Endodermal cell (in vitro differentiated cells): ENCODE results near the gene PREX1. TPM values are rescaled to one million over a fixed set of nuclear protein-coding genes. Genes with fewer than 3 reads are reported as not detected.

ENCODE experiments used
- DNase-seq: peaks from one replicate; pipeline ENCODE4 v3.0.0-alpha.2; 2017
- H3K27ac ChIP-seq: 2 replicates; pipeline ENCODE4 v1.5.1; 2013; ENCODE audit warnings: mild to moderate bottlenecking, low read depth, low read length, moderate library complexity
- H3K27me3 ChIP-seq: 2 replicates; pipeline ENCODE4 v1.6.1; 2013; ENCODE audit warnings: mild to moderate bottlenecking, low read length, moderate library complexity; ENCODE audit not compliant: insufficient read depth, control insufficient read depth, poor library complexity, severe bottlenecking
- H3K36me3 ChIP-seq: 2 replicates; pipeline ENCODE4 v1.7.0; 2013; ENCODE audit warnings: mild to moderate bottlenecking, low read length, moderate library complexity; ENCODE audit not compliant: control insufficient read depth, insufficient read depth
- H3K4me1 ChIP-seq: one replicate; pipeline ENCODE4 v1.7.0; 2013; ENCODE audit warnings: low read length; ENCODE audit not compliant: control insufficient read depth, insufficient read depth
- H3K4me3 ChIP-seq: 2 replicates; pipeline ENCODE4 v1.5.1; 2013; ENCODE audit warnings: mild to moderate bottlenecking, low read length, moderate library complexity
- H3K9ac ChIP-seq: 2 replicates; pipeline ENCODE4 v1.6.1; 2013; ENCODE audit warnings: mild to moderate bottlenecking, low read length, moderate library complexity; ENCODE audit not compliant: poor library complexity, severe bottlenecking; ENCODE audit errors: extremely low read depth
- H3K9me3 ChIP-seq: 2 replicates; pipeline ENCODE4 v1.6.1; 2013; ENCODE audit warnings: mild to moderate bottlenecking, low read length, moderate library complexity; ENCODE audit not compliant: control insufficient read depth
- H3K27ac Mint-ChIP-seq: 2 replicates; pipeline ENCODE4 v1.8.0; 2020; ENCODE audit warnings: mixed read lengths
- H3K27me3 Mint-ChIP-seq: 2 replicates; pipeline ENCODE4 v1.8.0; 2021; ENCODE audit warnings: mild to moderate bottlenecking, mixed read lengths; ENCODE audit not compliant: insufficient read depth
- H3K36me3 Mint-ChIP-seq: 2 replicates; pipeline ENCODE4 v1.8.0; 2020; ENCODE audit warnings: low read depth, mixed read lengths
- H3K4me1 Mint-ChIP-seq: 2 replicates; pipeline ENCODE4 v1.8.0; 2020; ENCODE audit warnings: mixed read lengths
- H3K4me3 Mint-ChIP-seq: 2 replicates; pipeline ENCODE4 v1.8.0; 2020; ENCODE audit warnings: mild to moderate bottlenecking, moderate library complexity, mixed read lengths
- H3K9me3 Mint-ChIP-seq: 2 replicates; pipeline ENCODE4 v1.8.0; 2020; ENCODE audit warnings: mild to moderate bottlenecking, mixed read lengths
- WGBS, 2 experiments: methylation state at CpG; one replicate each; pipeline versions ENCODE4 v1.1.5 to v1.1.7; 2013; ENCODE audit warnings: missing lambda C conversion rate in 2 of 2, mixed read lengths in 1 of 2; ENCODE audit not compliant: insufficient coverage in 1 of 2, insufficient read length in 1 of 2; 5-methylcytosine and 5-hydroxymethylcytosine counted together
- total RNA-seq, 2 donors: library from RNA; stranded (reverse); fragmentation: NEBNext Ultra II Directional in 1 of 2; extraction: Animal tissue kit (Norgen Biotek cat#: 25700) in 1 of 2; gene quantifications; 2 replicates in 1 of 2; 3 replicates in 1 of 2; pipeline ENCODE4 v1.2.1, GENCODE V29; 2021
- TF ChIP-seq, protein P1 (sequence below): fragments of 200-600 bp; sonication (generic); conservative IDR thresholded peaks from 2 replicates; pipeline ENCODE4 v1.5.0; 2021; ENCODE audit warnings: antibody characterized with exemption, mild to moderate bottlenecking

PREX1 gene
- total RNA-seq, 2 donors from 2014 or later = 65.3 to 70.5 TPM

DNA sequence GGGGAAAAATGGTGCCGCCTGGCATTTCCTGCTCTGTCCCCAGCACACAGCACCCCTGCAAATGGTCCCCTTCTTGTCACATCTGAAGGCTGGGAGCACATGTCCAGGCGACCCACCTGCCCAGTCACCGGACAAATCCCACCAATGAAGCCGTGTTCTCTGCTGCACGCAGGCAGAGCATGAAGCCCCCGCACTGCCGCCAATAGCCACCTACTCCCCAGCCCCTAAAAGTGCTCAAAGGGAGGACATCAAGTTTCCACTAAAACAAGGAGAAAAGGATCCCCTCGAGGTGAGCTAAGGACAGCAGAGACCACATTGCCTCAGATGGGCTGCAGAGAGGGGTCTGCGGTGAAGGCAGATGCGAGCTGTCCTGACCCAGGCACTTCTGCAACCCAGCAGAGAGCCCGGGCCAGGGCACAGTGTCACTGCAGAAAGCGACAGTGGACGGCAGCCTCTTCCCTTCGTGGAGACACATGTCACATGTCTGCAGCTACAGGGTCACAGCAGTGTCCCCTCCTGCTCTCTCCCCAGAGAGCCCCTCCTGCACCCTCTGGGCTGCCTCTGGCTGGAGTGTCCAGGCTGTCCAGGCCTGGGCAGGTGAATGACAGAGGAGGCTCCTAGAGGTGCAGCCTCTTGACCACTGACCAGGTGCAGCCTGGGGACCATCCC is 221.5 kb downstream of the PREX1 start:
- H3K27ac Mint-ChIP-seq = no peak overlapping the region
- Histone ChIP-seq H3K9me3 (no peaks in the 10 kb centered on the region), H3K4me1 (no peaks in the 10 kb centered on the region), H3K27ac (no peak overlapping the region), H3K4me3 (no peak overlapping the region), H3K36me3 (no peaks in the 10 kb centered on the region), H3K9ac (no peak overlapping the region), H3K27me3 (no peaks in the 10 kb centered on the region)
- TF ChIP-seq, protein P1, sequence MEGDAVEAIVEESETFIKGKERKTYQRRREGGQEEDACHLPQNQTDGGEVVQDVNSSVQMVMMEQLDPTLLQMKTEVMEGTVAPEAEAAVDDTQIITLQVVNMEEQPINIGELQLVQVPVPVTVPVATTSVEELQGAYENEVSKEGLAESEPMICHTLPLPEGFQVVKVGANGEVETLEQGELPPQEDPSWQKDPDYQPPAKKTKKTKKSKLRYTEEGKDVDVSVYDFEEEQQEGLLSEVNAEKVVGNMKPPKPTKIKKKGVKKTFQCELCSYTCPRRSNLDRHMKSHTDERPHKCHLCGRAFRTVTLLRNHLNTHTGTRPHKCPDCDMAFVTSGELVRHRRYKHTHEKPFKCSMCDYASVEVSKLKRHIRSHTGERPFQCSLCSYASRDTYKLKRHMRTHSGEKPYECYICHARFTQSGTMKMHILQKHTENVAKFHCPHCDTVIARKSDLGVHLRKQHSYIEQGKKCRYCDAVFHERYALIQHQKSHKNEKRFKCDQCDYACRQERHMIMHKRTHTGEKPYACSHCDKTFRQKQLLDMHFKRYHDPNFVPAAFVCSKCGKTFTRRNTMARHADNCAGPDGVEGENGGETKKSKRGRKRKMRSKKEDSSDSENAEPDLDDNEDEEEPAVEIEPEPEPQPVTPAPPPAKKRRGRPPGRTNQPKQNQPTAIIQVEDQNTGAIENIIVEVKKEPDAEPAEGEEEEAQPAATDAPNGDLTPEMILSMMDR = no peak
- no peaks in the 10 kb centered on the region for H3K27me3 Mint-ChIP-seq
- H3K9me3 Mint-ChIP-seq = no peaks in the 10 kb centered on the region
- no peak for DNase-seq
- H3K4me1 Mint-ChIP-seq = peaks cover 25% of the 10 kb centered on the region
- 93% methylated on average over 5 to 14 of the region's 14 CpGs for WGBS, 2 experiments
- no peaks in the 10 kb centered on the region for H3K36me3 Mint-ChIP-seq
- no peak overlapping the region for H3K4me3 Mint-ChIP-seq

DNA sequence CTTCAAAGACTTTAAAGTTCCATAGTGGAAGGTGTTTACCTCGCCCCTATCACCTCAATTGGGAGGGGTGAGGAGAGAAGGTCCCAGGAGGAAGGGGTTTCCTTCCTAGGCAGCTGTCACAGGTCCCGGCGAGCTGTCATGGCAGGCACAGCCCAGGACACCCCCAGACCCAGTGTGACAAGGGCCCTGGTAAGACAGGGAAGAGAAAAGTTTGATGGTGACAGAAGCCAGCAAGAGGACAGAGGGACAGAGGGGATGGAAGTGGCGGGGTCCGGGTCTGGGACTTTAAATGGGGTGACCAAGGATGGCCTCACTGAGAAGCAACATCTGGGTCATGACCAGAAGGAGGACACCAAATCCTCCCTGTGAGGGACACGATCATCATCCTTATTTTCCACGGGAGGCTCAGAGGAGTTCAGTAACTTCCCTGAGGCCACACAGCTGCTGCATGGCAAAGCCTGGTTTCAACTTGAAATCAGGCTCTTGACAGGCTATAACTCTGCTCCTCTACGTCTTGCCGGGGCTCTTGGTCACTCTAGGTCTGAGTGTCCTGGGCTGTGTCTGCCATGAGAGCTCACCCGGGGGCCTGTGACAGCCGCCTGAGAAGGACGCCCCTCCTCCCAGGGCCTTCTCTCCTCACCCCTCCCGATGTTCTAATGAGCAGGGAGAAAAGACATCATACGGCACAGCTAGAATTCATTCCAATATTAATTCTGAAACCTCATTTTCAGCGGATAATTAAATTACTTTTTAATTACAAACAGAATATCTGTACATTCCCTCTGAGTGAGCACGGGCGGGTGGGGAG is 222.2 kb downstream of the PREX1 start:
- H3K27ac ChIP-seq = no peak overlapping the region
- H3K9ac ChIP-seq = no peak overlapping the region
- H3K4me1 ChIP-seq = no peaks in the 10 kb centered on the region
- H3K9me3 ChIP-seq = no peaks in the 10 kb centered on the region
- DNase-seq = no peak
- H3K4me3 ChIP-seq = no peak overlapping the region
- H3K36me3 Mint-ChIP-seq = no peaks in the 10 kb centered on the region
- H3K27me3 Mint-ChIP-seq = peaks cover 3% of the 10 kb centered on the region
- H3K4me3 Mint-ChIP-seq = no peak overlapping the region
- H3K36me3 ChIP-seq = no peaks in the 10 kb centered on the region
- H3K27me3 ChIP-seq = no peaks in the 10 kb centered on the region
- WGBS, 2 experiments = 86 to 95% methylated on average over 9 to 16 of the region's 17 CpGs
- no peak overlapping the region for H3K27ac Mint-ChIP-seq
- H3K9me3 Mint-ChIP-seq = no peaks in the 10 kb centered on the region
- TF ChIP-seq, protein P1 = no peak
- H3K4me1 Mint-ChIP-seq = peaks cover 24% of the 10 kb centered on the region

DNA sequence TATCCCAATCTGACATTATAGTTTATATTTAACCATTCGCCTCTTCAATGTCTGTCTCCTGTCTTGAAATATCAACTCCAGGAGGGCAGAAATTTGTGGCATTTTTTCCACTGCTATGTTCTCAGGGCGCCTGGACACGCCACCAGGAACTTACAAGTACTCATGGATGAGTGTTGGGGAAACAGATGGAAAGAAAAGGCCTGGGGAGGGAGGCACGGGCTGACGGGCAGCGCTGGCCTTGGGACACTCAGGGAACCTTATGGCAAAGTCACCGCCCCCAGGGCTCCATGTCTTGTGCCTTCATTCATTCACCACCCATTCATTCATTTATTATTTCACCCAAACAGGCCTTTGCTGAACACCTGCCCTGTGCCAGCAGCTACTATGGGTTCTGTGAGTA is 222.9 kb downstream of the PREX1 start:
- Histone ChIP-seq H3K9ac (no peak overlapping the region), H3K27me3 (no peaks in the 10 kb centered on the region), H3K9me3 (no peaks in the 10 kb centered on the region), H3K36me3 (no peaks in the 10 kb centered on the region), H3K4me3 (no peak overlapping the region), H3K27ac (no peak overlapping the region), H3K4me1 (no peaks in the 10 kb centered on the region)
- Mint-ChIP-seq H3K4me3 (no peak overlapping the region), H3K27ac (no peak overlapping the region), H3K27me3 (peaks cover 3% of the 10 kb centered on the region), H3K9me3 (no peaks in the 10 kb centered on the region), H3K36me3 (no peaks in the 10 kb centered on the region), H3K4me1 (peaks cover 21% of the 10 kb centered on the region)
- no peak for DNase-seq
- TF ChIP-seq, protein P1 = no peak
- WGBS, 2 experiments = 94% methylated on average over 3 to 7 of the region's 7 CpGs
